ENCODE data around the gene HNRNPA1. TPM values are rescaled to one million over a fixed set of nuclear protein-coding genes. Genes with fewer than 3 reads are reported as not detected.
A peak's percentile ranks its signal among the peaks of the same experiment; 100 is the strongest.

Gene HNRNPA1
- total and polyA plus RNA-seq, 9 of the 15 experiments (the other 6 are each of a cell fraction or from before 2014, with no cell fraction given), result 1,166 to 2,703 (median 1,815) TPM

DNA sequence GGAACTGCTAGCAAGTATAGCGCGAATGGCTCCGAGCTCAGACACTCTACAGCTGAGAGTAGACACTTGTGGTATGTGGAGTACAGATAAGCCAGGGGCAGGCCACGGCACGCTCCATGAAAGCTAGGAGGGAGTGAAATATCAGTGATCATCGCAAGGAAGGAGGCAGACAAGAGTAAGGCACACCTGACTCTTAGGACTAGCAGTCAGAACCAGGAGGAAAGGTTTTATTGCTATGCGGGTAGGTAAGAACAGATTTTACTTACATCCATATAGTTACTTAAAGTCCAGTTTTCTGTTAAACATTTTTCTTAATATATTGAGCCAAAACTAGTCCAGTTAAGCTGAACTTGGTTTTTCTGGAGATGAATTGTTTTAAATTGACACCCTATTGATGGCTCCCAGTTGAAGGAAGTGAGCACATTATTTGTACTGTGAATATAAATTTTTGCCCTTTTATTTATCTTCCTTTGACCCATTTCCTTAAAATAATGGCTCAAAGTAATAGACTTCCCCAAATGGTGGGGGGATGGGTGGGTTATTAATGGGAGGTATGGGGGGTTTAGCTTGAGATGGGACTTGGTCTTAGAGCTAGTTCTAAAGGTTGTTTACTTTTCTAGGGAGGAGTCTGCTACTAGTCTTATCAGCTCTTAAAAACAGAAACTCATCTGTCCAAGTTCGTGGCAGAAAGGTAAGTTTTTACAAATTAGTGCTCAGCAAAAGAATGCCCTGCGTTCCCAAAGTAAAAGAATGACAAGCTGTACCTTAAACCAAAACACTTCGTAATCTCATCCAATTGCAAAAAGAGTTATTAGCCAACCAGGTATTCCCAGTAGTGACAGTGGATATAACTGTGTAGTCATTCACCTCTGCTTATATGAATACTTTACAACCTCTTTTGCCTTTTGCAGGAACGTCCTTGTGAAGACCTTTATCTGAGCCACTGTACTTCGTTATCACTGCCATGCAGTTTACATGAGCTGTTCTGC is 5.8 kb downstream of the HNRNPA1 start (continued):
- TF ChIP-seq MXD1 (CRISPR knock-in tag; IDR thresholded peaks at IDR 0.05; ENCODE audit: borderline replicate concordance, poor library complexity, severe bottlenecking) (no peak), ZNF76 (CRISPR knock-in tag; IDR thresholded peaks at IDR 0.05; ENCODE audit: borderline replicate concordance) (no peak), EHMT2 (IDR thresholded peaks at IDR 0.05) (no peak), BDP1 (IDR thresholded peaks at IDR 0.05; ENCODE audit: insufficient read depth, insufficient read length) (no peak), ZFP30 (CRISPR knock-in tag; IDR thresholded peaks at IDR 0.05; ENCODE audit: borderline replicate concordance) (no peak), ZNF75A (CRISPR knock-in tag; IDR thresholded peaks at IDR 0.05) (no peak), ZNF23 (CRISPR knock-in tag; IDR thresholded peaks at IDR 0.05) (0 out of 2 replicates have a peak, but pooled peaks have one; percentile 45), ZNF274 (IDR thresholded peaks at IDR 0.05; ENCODE audit: borderline replicate concordance, low read depth, low read length) (no peak), TEAD4 (IDR thresholded peaks at IDR 0.05; ENCODE audit: low read length) (peak; percentile 80), TEAD4 (CRISPR knock-in tag; IDR thresholded peaks at IDR 0.05; ENCODE audit: borderline replicate concordance) (no peak), THRAP3 (IDR thresholded peaks at IDR 0.05; ENCODE audit: borderline replicate concordance) (peak; percentile 74; the same call in 1 of the 2 replicates)
- TF ChIP-seq, protein P1, sequence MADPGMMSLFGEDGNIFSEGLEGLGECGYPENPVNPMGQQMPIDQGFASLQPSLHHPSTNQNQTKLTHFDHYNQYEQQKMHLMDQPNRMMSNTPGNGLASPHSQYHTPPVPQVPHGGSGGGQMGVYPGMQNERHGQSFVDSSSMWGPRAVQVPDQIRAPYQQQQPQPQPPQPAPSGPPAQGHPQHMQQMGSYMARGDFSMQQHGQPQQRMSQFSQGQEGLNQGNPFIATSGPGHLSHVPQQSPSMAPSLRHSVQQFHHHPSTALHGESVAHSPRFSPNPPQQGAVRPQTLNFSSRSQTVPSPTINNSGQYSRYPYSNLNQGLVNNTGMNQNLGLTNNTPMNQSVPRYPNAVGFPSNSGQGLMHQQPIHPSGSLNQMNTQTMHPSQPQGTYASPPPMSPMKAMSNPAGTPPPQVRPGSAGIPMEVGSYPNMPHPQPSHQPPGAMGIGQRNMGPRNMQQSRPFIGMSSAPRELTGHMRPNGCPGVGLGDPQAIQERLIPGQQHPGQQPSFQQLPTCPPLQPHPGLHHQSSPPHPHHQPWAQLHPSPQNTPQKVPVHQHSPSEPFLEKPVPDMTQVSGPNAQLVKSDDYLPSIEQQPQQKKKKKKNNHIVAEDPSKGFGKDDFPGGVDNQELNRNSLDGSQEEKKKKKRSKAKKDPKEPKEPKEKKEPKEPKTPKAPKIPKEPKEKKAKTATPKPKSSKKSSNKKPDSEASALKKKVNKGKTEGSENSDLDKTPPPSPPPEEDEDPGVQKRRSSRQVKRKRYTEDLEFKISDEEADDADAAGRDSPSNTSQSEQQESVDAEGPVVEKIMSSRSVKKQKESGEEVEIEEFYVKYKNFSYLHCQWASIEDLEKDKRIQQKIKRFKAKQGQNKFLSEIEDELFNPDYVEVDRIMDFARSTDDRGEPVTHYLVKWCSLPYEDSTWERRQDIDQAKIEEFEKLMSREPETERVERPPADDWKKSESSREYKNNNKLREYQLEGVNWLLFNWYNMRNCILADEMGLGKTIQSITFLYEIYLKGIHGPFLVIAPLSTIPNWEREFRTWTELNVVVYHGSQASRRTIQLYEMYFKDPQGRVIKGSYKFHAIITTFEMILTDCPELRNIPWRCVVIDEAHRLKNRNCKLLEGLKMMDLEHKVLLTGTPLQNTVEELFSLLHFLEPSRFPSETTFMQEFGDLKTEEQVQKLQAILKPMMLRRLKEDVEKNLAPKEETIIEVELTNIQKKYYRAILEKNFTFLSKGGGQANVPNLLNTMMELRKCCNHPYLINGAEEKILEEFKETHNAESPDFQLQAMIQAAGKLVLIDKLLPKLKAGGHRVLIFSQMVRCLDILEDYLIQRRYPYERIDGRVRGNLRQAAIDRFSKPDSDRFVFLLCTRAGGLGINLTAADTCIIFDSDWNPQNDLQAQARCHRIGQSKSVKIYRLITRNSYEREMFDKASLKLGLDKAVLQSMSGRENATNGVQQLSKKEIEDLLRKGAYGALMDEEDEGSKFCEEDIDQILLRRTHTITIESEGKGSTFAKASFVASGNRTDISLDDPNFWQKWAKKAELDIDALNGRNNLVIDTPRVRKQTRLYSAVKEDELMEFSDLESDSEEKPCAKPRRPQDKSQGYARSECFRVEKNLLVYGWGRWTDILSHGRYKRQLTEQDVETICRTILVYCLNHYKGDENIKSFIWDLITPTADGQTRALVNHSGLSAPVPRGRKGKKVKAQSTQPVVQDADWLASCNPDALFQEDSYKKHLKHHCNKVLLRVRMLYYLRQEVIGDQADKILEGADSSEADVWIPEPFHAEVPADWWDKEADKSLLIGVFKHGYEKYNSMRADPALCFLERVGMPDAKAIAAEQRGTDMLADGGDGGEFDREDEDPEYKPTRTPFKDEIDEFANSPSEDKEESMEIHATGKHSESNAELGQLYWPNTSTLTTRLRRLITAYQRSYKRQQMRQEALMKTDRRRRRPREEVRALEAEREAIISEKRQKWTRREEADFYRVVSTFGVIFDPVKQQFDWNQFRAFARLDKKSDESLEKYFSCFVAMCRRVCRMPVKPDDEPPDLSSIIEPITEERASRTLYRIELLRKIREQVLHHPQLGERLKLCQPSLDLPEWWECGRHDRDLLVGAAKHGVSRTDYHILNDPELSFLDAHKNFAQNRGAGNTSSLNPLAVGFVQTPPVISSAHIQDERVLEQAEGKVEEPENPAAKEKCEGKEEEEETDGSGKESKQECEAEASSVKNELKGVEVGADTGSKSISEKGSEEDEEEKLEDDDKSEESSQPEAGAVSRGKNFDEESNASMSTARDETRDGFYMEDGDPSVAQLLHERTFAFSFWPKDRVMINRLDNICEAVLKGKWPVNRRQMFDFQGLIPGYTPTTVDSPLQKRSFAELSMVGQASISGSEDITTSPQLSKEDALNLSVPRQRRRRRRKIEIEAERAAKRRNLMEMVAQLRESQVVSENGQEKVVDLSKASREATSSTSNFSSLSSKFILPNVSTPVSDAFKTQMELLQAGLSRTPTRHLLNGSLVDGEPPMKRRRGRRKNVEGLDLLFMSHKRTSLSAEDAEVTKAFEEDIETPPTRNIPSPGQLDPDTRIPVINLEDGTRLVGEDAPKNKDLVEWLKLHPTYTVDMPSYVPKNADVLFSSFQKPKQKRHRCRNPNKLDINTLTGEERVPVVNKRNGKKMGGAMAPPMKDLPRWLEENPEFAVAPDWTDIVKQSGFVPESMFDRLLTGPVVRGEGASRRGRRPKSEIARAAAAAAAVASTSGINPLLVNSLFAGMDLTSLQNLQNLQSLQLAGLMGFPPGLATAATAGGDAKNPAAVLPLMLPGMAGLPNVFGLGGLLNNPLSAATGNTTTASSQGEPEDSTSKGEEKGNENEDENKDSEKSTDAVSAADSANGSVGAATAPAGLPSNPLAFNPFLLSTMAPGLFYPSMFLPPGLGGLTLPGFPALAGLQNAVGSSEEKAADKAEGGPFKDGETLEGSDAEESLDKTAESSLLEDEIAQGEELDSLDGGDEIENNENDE (IDR thresholded peaks at IDR 0.05; ENCODE audit: low read depth, low read length), result no peak
- TF ChIP-seq, protein P2, sequence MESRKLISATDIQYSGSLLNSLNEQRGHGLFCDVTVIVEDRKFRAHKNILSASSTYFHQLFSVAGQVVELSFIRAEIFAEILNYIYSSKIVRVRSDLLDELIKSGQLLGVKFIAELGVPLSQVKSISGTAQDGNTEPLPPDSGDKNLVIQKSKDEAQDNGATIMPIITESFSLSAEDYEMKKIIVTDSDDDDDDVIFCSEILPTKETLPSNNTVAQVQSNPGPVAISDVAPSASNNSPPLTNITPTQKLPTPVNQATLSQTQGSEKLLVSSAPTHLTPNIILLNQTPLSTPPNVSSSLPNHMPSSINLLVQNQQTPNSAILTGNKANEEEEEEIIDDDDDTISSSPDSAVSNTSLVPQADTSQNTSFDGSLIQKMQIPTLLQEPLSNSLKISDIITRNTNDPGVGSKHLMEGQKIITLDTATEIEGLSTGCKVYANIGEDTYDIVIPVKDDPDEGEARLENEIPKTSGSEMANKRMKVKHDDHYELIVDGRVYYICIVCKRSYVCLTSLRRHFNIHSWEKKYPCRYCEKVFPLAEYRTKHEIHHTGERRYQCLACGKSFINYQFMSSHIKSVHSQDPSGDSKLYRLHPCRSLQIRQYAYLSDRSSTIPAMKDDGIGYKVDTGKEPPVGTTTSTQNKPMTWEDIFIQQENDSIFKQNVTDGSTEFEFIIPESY (CRISPR knock-in tag; IDR thresholded peaks at IDR 0.05), result no peak

Data from K562 (cell line).